ENCODE results near the gene KCNC3. TPM values are rescaled to one million over a fixed set of nuclear protein-coding genes. Genes with fewer than 3 reads are reported as not detected.

Gene KCNC3
- polyA plus RNA-seq, 1 experiment = not detected

- Histone ChIP-seq H3K9me3 (ENCODE audit: control insufficient read depth, insufficient read depth, low read length) (no peaks in the 10 kb centered on the region), H3K4me3 (ENCODE audit: low read depth, low read length) (no peak within 1 kb of the TSS), H3K27ac (ENCODE audit: low read depth, low read length) (no peak within 1 kb of the TSS), H3K27me3 (ENCODE audit: control insufficient read depth, insufficient read depth, low read length) (no peaks in the 10 kb centered on the region)
- no peak for DNase-seq (ENCODE audit: low read depth, low spot score)
- CTCF ChIA-PET = interaction anchor here (0.6 to 1.0 kb wide), 2 partner anchors 8 to 23 kb away, joined by 3 read pairs; no protein-coding TSS in a partner anchor
- POLR2A ChIA-PET = no interaction called here
- TF ChIP-seq CTCF (IDR thresholded peaks at IDR 0.05; ENCODE audit: low read depth, low read length) = no peak
These were observed 36.5 kb upstream of the KCNC3 start, which contains the start of gene NAPSA for GRCh38 chr19:50365434-50366306. Gene NAPSA (minus strand): TSS chr19:50365639. CDS start chr19:50365621, 18 bp downstream.

GRCh38 chr19:50362656-50363424 is 33.7 kb upstream of the KCNC3 start:
- CTCF ChIA-PET = interaction anchor here (0.6 to 1.4 kb wide), 3 partner anchors 117 to 362 kb away, joined by 3 to 4 read pairs (median 3); no protein-coding TSS in a partner anchor

GRCh38 chr19:50362030-50362412 is 32.8 kb upstream of the KCNC3 start:
- CTCF ChIA-PET = interaction anchor here (0.9 to 1.4 kb wide), 3 partner anchors 53 to 195 kb away, joined by 3 to 4 read pairs (median 3); no protein-coding TSS in a partner anchor
- Histone ChIP-seq H3K4me3 (ENCODE audit: low read depth, low read length) (no peak overlapping the region), H3K9me3 (ENCODE audit: control insufficient read depth, insufficient read depth, low read length) (peaks cover 9% of the 10 kb centered on the region), H3K27ac (ENCODE audit: low read depth, low read length) (no peak overlapping the region), H3K27me3 (ENCODE audit: control insufficient read depth, insufficient read depth, low read length) (no peaks in the 10 kb centered on the region)
- no peak for TF ChIP-seq CTCF (IDR thresholded peaks at IDR 0.05; ENCODE audit: low read depth, low read length)
- POLR2A ChIA-PET = no interaction called here
- DNase-seq (ENCODE audit: low read depth, low spot score) = no peak

More at GRCh38 chr19:50362656-50363424, 33.7 kb upstream of the KCNC3 start:
- no peak overlapping the region for H3K27ac ChIP-seq (ENCODE audit: low read depth, low read length)
- H3K27me3 ChIP-seq (ENCODE audit: control insufficient read depth, insufficient read depth, low read length) = no peaks in the 10 kb centered on the region
- no peak overlapping the region for H3K4me3 ChIP-seq (ENCODE audit: low read depth, low read length)
- peaks cover 3% of the 10 kb centered on the region for H3K9me3 ChIP-seq (ENCODE audit: control insufficient read depth, insufficient read depth, low read length)
- POLR2A ChIA-PET = no interaction called here
- no peak for TF ChIP-seq CTCF (IDR thresholded peaks at IDR 0.05; ENCODE audit: low read depth, low read length)
- DNase-seq (ENCODE audit: low read depth, low spot score) = no peak

GRCh38 chr19:50361290-50362029 is 32.3 kb upstream of the KCNC3 start:
- ChIA-PET CTCF (interaction anchor here (0.6 to 1.4 kb wide), 3 partner anchors 54 to 118 kb away, joined by 3 read pairs; no protein-coding TSS in a partner anchor), POLR2A (interaction anchor here (0.6 kb wide), 1 partner anchor 15 kb away, joined by 3 read pairs; the partner anchor contains the start of gene NR1H2)
- Histone ChIP-seq H3K27me3 (ENCODE audit: control insufficient read depth, insufficient read depth, low read length) (no peaks in the 10 kb centered on the region), H3K9me3 (ENCODE audit: control insufficient read depth, insufficient read depth, low read length) (peaks cover 9% of the 10 kb centered on the region), H3K27ac (ENCODE audit: low read depth, low read length) (no peak overlapping the region), H3K4me3 (ENCODE audit: low read depth, low read length) (no peak overlapping the region)
- no peak for TF ChIP-seq CTCF (IDR thresholded peaks at IDR 0.05; ENCODE audit: low read depth, low read length)
- DNase-seq (ENCODE audit: low read depth, low spot score) = no peak
